ENCODE measurements around the gene TSPAN15. TPM values are rescaled to one million over a fixed set of nuclear protein-coding genes. Genes with fewer than 3 reads are reported as not detected.

Gene TSPAN15
- total RNA-seq, 1 donor from 2014 or later = 46.1 TPM

DNA sequence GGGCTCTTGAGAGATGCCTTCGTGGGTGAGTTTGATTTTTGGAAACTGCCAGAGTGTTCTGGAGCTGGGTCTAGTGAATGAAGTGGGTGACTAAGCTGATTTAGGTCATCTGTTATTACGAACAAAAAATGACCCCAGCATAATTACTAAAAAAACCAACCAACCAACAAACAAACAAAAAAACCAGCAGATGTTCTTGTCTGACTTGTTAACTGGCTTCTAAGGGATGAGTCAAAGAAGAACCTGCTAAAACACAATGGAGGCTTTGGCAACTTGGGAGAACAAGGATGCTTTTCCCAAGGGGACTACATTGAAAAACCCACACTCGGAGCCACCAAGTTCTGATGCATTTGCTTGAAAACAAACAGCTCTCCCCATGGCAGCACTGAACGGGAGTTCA lies 46.0 kb upstream of the TSPAN15 start:
- Histone ChIP-seq H3K9me3 (no peaks in the 10 kb centered on the region), H3K4me3 (no peak overlapping the region), H3K27me3 (ENCODE audit: low read depth) (no peaks in the 10 kb centered on the region), H3K27ac (no peak overlapping the region), H3K4me1 (peaks cover 33% of the 10 kb centered on the region), H3K36me3 (peaks cover 27% of the 10 kb centered on the region)
- ATAC-seq = no peak
- TF ChIP-seq, protein P1, sequence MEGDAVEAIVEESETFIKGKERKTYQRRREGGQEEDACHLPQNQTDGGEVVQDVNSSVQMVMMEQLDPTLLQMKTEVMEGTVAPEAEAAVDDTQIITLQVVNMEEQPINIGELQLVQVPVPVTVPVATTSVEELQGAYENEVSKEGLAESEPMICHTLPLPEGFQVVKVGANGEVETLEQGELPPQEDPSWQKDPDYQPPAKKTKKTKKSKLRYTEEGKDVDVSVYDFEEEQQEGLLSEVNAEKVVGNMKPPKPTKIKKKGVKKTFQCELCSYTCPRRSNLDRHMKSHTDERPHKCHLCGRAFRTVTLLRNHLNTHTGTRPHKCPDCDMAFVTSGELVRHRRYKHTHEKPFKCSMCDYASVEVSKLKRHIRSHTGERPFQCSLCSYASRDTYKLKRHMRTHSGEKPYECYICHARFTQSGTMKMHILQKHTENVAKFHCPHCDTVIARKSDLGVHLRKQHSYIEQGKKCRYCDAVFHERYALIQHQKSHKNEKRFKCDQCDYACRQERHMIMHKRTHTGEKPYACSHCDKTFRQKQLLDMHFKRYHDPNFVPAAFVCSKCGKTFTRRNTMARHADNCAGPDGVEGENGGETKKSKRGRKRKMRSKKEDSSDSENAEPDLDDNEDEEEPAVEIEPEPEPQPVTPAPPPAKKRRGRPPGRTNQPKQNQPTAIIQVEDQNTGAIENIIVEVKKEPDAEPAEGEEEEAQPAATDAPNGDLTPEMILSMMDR (IDR thresholded peaks at IDR 0.05) = no peak
- no peak for DNase-seq
- intact Hi-C loops (cut with DNase I) = no loop called here

DNA sequence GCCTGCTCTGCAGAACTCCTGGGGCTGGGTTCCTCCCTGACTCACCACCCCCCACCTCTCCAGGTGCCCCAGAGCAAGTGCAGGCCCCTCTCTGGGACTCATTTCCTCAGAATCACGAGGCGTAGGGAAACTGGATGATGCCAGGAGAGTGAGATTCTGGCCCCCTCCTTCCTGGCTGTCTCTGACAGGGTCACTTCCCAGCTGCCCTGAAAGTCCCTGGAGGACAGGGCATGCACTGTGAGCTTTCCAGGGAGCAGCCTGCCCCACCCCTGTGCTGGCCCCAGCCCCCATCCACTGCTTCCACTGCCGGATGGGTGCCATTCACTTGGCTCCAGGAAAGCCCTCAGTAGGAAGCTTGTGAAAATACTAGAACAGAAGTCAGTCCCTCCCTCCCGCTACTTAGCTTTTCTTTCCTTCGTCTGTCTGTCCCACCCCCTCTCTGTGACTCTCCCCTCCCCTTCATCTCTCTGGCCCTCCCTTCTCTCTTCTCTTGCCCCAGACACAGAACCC lies 44.9 kb upstream of the TSPAN15 start:
- Histone ChIP-seq H3K27me3 (ENCODE audit: low read depth) (no peaks in the 10 kb centered on the region), H3K4me3 (no peak overlapping the region), H3K9me3 (no peaks in the 10 kb centered on the region), H3K4me1 (peaks cover 33% of the 10 kb centered on the region), H3K36me3 (peaks cover 16% of the 10 kb centered on the region), H3K27ac (peak overlapping the region; percentile 11)
- ATAC-seq (no peak), DNase-seq (peak; percentile 28)
- intact Hi-C loops (cut with DNase I) = no loop called here
- TF ChIP-seq, protein P1 (IDR thresholded peaks at IDR 0.05) = no peak

DNA sequence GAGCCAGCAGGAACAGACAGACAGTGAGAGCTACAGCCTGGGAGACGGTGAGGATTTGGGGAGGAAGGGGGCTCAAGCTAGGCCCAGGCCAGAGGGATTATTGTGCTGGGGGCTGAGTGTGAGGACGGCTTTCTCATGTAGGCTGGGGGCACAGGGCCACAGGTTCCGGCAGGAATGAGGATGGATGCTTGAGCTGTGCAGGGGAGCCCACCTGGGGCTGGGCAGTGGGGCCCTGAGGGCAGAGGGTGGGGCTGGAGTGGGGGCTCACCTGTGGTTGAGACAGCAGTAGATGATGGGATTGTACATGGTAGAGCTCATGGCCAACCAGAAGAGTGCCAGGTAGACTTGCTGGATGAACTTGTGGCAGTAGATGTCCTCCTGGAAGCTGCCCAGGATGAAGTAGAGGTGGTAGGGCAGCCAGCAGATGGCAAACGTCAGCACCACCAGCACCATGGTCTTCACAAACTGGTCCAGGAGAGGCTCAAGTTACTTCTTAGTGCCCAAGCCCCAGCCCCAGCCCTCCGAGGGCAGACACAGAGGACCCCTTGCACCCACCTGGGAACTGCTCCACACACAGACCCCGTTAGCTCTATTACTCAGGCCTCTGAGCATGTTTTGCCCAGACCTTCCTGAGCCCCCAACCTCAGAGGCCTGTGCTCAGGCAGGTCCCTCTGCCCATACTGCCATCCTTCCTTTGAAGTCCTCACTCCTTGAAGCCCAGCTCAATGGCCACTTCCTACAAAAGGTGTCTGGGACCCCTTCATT lies 44.3 kb upstream of the TSPAN15 start:
- H3K36me3 ChIP-seq = peaks cover 12% of the 10 kb centered on the region
- peak overlapping the region; percentile 67 for H3K27ac ChIP-seq
- intact Hi-C loops (cut with DNase I) = no loop called here
- H3K4me3 ChIP-seq = no peak overlapping the region
- no peak for ATAC-seq
- no peak for DNase-seq
- peaks cover 33% of the 10 kb centered on the region for H3K4me1 ChIP-seq
- no peaks in the 10 kb centered on the region for H3K9me3 ChIP-seq
- TF ChIP-seq, protein P1 (IDR thresholded peaks at IDR 0.05) = no peak
- no peaks in the 10 kb centered on the region for H3K27me3 ChIP-seq (ENCODE audit: low read depth)

DNA sequence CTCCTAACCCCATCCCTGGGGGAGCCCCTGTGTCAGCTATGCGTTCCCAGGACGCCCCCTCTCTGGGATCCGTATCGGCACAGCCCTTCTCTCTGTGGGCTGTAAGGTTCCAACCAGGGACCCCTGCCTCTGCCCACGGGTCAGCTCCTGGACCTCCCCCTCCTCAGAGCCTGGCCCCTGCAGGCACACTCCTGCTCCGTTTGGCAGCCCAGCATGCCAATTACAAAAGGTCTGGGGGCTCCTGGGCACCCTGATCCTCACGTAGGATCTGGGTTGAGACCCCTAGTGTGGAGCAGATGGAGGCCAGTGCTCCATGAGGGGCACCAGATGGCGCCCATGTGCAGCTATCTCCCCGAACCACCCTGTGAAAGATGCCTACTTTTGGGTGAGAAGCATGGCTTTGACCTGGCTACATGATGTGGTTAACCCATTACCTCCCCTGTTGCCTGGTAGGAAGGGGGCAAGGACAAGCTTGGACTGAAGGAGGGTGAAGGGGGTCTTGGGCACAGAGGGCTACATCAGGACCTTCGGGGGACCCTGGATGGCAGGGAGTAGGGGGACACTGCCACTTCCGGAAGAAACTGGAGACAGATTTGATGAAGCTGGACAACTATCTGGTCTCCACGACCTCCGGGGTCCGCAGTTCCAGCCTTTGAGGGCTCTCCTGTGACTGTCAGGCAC lies 43.5 kb upstream of the TSPAN15 start:
- ATAC-seq = peak in 1 of 2 donors; percentile 41
- intact Hi-C loops (cut with DNase I) = no loop called here
- peak overlapping the region; percentile 67 for H3K27ac ChIP-seq
- H3K27me3 ChIP-seq (ENCODE audit: low read depth) = no peaks in the 10 kb centered on the region
- peak overlapping the region; percentile 29 for H3K4me3 ChIP-seq
- peaks cover 33% of the 10 kb centered on the region for H3K4me1 ChIP-seq
- TF ChIP-seq, protein P1 (IDR thresholded peaks at IDR 0.05) = peak; percentile 35
- DNase-seq = no peak
- no peaks in the 10 kb centered on the region for H3K9me3 ChIP-seq
- peaks cover 11% of the 10 kb centered on the region for H3K36me3 ChIP-seq

DNA sequence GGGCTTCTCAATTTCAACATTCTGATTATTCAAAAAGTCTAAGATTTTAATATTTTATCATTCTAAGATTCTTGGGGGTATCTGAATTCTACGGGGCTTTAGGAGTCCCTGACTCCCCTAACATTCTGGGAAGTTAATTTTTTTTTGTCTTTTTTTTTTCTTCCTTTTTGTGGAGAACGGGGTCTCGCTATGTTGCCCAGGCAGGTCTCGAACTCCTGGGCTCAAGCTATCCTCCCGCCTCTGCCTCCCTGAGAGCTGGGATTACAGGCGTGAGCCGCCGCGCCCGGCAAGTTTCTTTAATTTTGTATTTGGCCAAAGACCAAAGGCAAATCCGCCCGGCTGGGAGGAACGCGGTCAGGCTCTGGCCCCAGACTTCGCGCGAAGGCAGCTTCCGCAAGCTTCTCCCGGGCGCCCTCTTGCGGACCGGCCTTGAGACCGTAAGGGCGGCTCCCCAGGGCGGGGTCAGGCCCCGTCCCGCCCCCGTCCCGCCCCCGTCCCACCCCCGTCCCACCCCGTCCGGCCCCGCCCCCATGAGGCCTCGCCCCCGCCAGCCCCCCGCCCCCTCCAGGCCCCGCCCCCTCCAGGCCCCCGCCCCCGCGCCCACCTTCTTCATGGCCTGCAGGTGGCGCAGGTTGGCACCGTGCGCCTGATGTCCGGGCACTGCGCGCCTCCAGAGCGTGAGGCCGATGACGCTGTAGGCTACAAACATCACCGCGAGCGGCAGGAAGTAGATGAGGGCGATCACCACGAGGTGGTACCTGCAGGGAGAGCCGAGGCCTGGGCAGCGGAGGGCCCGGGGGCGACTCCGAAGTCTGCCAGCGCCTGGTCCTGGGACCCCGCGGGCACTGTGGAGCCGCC lies 42.7 kb upstream of the TSPAN15 start:
- Histone ChIP-seq H3K27me3 (ENCODE audit: low read depth) (no peaks in the 10 kb centered on the region), H3K36me3 (peaks cover 7% of the 10 kb centered on the region), H3K27ac (peak overlapping the region; percentile 92), H3K4me1 (peaks cover 37% of the 10 kb centered on the region), H3K9me3 (no peaks in the 10 kb centered on the region), H3K4me3 (peak overlapping the region; percentile 51)
- DNase-seq (peak; percentile 98), ATAC-seq (peak; percentile 94 to 96)
- TF ChIP-seq, protein P1 (IDR thresholded peaks at IDR 0.05) = peak; percentile 86
- intact Hi-C loops (cut with DNase I) = no loop called here

Data from lower lobe of right lung (tissue), 2 donors.